ENCODE results near the gene TUBE1. TPM values are rescaled to one million over a fixed set of nuclear protein-coding genes. Genes with fewer than 3 reads are reported as not detected.
A peak's percentile ranks its signal among the peaks of the same experiment; 100 is the strongest.

Gene TUBE1
- 24.1 and 49.0 TPM in 2 replicates for total RNA-seq (ENCODE audit: low replicate concordance)

- no peak within 1 kb of the TSS for H3K27ac ChIP-seq
Measured at GRCh38 chr6:112087136-112087911, at the start of gene TUBE1, which contains the start of gene FAM229B. Gene TUBE1 (minus strand): TSS chr6:112087482. CDS start chr6:112087434, 48 bp downstream. Gene FAM229B (plus strand): TSS chr6:112087591. CDS start chr6:112099284, 11,693 bp downstream.

GRCh38 chr6:112130878-112131277 lies 43.6 kb upstream of the TUBE1 start:
- H4K20me1 ChIP-seq (ENCODE audit: low read depth): no peaks in the 10 kb centered on the region
- peaks cover under 1% of the 10 kb centered on the region for H3K36me3 Mint-ChIP-seq
- no peaks in the 10 kb centered on the region for H3K27me3 ChIP-seq
- H3K4me3 ChIP-seq: no peak overlapping the region
- H3K4me2 ChIP-seq: no peak overlapping the region
- no peak overlapping the region for H3K27ac ChIP-seq
- H3K27me3 Mint-ChIP-seq (ENCODE audit: insufficient read depth, low read depth): no peaks in the 10 kb centered on the region
- H3K4me3 Mint-ChIP-seq: no peak overlapping the region
- TF ChIP-seq CTCF (IDR thresholded peaks at IDR 0.05) (no peak), EZH2phosphoT487 (IDR thresholded peaks at IDR 0.05) (no peak), EZH2 (IDR thresholded peaks at IDR 0.05) (no peak)
- H3K4me1 Mint-ChIP-seq: no peaks in the 10 kb centered on the region
- H3K36me3 ChIP-seq: no peaks in the 10 kb centered on the region
- no peaks in the 10 kb centered on the region for H3K4me1 ChIP-seq
- no peaks in the 10 kb centered on the region for H3K9me3 Mint-ChIP-seq
- no peak overlapping the region for H3K9ac ChIP-seq
- no peaks in the 10 kb centered on the region for H3K79me2 ChIP-seq (ENCODE audit: low read depth)
- no peaks in the 10 kb centered on the region for H3F3A ChIP-seq (ENCODE audit: low read depth)
- no peak overlapping the region for H2AFZ ChIP-seq (replicated peaks)
- H3K27ac Mint-ChIP-seq: no peak overlapping the region
- H3K9me3 ChIP-seq (ENCODE audit: low read depth): no peaks in the 10 kb centered on the region
- no peak for DNase-seq (ENCODE audit: low spot score)

More at GRCh38 chr6:112087136-112087911, at the start of gene TUBE1, which contains the start of gene FAM229B:
- Histone ChIP-seq H3K4me2 (peak within 1 kb of the TSS; percentile 87), H3K27me3 (peaks cover 18% of the 10 kb centered on the region), H3K9me3 (ENCODE audit: low read depth) (no peaks in the 10 kb centered on the region), H3K36me3 (no peaks in the 10 kb centered on the region), H3K79me2 (ENCODE audit: low read depth) (peaks cover 9% of the 10 kb centered on the region), H4K20me1 (ENCODE audit: low read depth) (no peaks in the 10 kb centered on the region), H3K4me3 (peak within 1 kb of the TSS; percentile 82), H3F3A (ENCODE audit: low read depth) (peaks cover 13% of the 10 kb centered on the region), H3K9ac (peak within 1 kb of the TSS; percentile 3), H3K4me1 (peaks cover 7% of the 10 kb centered on the region), H2AFZ (replicated peaks) (peak within 1 kb of the TSS; percentile 96)
- Mint-ChIP-seq H3K36me3 (peaks cover 10% of the 10 kb centered on the region), H3K9me3 (no peaks in the 10 kb centered on the region), H3K27me3 (ENCODE audit: insufficient read depth, low read depth) (no peaks in the 10 kb centered on the region), H3K4me1 (peaks cover 11% of the 10 kb centered on the region), H3K27ac (no peak within 1 kb of the TSS), H3K4me3 (no peak within 1 kb of the TSS)
- peak; percentile 98 for DNase-seq (ENCODE audit: low spot score)
- TF ChIP-seq EZH2phosphoT487 (IDR thresholded peaks at IDR 0.05) (no peak), EZH2 (IDR thresholded peaks at IDR 0.05) (no peak), CTCF (IDR thresholded peaks at IDR 0.05) (no peak)

GRCh38 chr6:112128208-112128607 lies 40.9 kb upstream of the TUBE1 start:
- H3F3A ChIP-seq (ENCODE audit: low read depth): no peaks in the 10 kb centered on the region
- peaks cover 12% of the 10 kb centered on the region for H3K4me1 Mint-ChIP-seq
- no peaks in the 10 kb centered on the region for H4K20me1 ChIP-seq (ENCODE audit: low read depth)
- TF ChIP-seq EZH2 (IDR thresholded peaks at IDR 0.05): no peak
- TF ChIP-seq CTCF (IDR thresholded peaks at IDR 0.05): no peak
- TF ChIP-seq EZH2phosphoT487 (IDR thresholded peaks at IDR 0.05): no peak
- no peak overlapping the region for H3K4me3 ChIP-seq
- no peak overlapping the region for H3K4me3 Mint-ChIP-seq
- H3K4me2 ChIP-seq: no peak overlapping the region
- no peak overlapping the region for H3K27ac ChIP-seq
- H3K27ac Mint-ChIP-seq: no peak overlapping the region
- no peaks in the 10 kb centered on the region for H3K27me3 Mint-ChIP-seq (ENCODE audit: insufficient read depth, low read depth)
- H3K9me3 Mint-ChIP-seq: no peaks in the 10 kb centered on the region
- DNase-seq (ENCODE audit: low spot score): no peak
- no peak overlapping the region for H2AFZ ChIP-seq (replicated peaks)
- no peaks in the 10 kb centered on the region for H3K9me3 ChIP-seq (ENCODE audit: low read depth)
- H3K27me3 ChIP-seq: no peaks in the 10 kb centered on the region
- H3K9ac ChIP-seq: no peak overlapping the region
- peaks cover 5% of the 10 kb centered on the region for H3K4me1 ChIP-seq
- H3K36me3 Mint-ChIP-seq: no peaks in the 10 kb centered on the region
- no peaks in the 10 kb centered on the region for H3K36me3 ChIP-seq
- H3K79me2 ChIP-seq (ENCODE audit: low read depth): no peaks in the 10 kb centered on the region
